HL-60/S4 (cell line): ENCODE measurements around the gene ATG12.

Experiments
- in situ Hi-C: fragments of 300-500 bp; cut with MboI; formaldehyde crosslinking; loops from 2 replicates; pipeline ENCODE4 v1.14.3; 2022; ENCODE audit warnings: low sequenced_read_pairs

Gene ATG12

DNA sequence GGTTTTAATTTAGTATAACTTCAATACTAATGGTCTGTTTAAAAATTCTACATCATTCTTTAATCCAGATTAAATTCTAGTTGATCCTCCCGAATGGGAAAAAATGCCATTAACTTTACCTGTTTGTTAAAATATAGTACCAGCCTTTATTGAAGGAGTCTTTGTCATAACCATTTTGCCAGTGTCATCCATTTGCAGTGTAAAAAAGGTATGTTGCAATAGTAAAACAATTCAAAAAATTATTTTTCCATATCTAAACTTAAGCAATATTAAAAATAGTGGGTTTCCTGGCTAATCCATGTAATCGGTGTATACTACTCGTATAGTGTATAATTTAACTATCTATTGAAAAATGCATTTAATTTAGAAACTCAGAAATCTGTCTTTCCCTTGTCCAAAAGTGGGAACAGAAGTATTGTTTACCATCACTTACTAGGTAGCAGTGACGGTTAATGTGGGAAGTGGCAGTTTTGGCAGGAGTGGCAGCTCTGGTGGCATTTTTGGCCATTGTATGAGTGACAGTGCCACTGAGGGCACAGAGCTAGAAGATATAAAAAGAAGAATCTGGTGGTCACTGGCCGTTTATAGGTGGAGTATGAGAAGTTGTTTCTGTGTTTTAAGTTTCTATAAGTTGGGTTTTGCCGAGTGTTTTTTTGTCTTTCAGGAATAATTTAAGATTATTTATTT lies 2.2 kb upstream of the ATG12 start:
- in situ Hi-C loops: loop anchor here (25.0 kb wide), 1 partner anchor 219 kb away; no protein-coding TSS in a partner anchor

GRCh38 chr5:115842952-115843351 lies 1.6 kb upstream of the ATG12 start:
- in situ Hi-C loops: loop anchor here (25.0 kb wide), 1 partner anchor 219 kb away; no protein-coding TSS in a partner anchor

DNA sequence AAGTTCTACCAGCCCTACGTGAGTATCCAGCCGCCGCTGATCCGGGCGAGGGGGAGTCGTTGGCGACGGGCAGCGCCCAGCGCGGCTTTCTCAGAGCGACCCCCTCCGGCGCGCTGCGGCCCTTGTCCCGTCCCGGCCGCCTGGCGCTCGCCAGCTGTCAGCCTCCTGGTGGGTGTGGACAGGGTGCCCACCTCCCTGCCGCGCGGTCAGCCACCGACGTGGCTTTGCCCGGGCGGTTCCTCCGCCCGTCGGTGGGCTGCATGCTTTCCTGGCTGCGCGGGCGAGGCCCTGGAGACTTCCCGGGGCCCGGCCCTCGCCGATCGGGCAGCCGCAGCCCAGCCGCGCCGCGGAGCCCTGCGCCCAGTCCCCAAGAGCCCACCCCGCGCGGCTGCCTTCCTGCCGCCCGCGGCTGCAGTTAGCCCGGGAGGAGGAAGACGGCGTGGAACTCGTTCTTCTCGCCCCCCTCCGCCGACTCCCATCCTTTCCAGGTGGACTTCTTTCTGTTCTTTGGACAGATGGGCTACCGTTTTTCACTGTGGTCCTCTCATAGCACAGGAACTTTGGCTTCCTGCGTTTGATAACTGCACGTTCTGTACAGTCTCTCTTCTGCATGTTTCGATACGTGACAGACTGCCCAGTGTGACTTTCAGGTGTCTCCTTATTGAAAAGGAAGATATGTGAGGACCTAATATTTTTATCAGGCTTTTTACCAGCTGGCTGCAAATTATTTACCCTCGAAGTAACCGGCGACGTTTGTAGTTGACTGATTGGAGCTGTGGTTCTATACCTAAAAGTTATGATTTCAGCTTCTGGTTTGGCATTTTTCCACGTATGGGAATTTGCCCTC lies 947 bp upstream of the ATG12 start:
- in situ Hi-C loops: loop anchor here (25.0 kb wide), 1 partner anchor 220 kb away; no protein-coding TSS in a partner anchor

DNA sequence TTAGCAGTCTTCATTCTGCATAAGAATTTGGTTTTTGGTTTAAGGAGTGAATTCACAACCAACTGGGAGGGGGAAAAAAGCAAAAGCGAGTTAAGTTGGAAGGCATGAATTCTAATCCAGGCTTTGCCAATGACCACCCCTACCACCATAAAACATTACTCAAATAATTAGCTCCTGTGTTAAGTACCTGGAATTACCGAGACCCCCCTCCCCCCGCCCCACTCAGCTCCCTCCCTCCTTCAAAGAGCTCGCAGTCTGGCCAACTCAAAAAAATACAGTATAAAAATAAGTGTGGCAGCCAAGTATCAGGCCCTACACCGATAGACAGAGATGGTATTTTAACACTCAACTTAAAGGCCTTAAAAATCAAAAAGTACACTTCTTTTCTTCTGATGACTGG lies 492 bp downstream of the ATG12 start:
- in situ Hi-C loops: loop anchor here (25.0 kb wide), 1 partner anchor 221 kb away; no protein-coding TSS in a partner anchor

DNA sequence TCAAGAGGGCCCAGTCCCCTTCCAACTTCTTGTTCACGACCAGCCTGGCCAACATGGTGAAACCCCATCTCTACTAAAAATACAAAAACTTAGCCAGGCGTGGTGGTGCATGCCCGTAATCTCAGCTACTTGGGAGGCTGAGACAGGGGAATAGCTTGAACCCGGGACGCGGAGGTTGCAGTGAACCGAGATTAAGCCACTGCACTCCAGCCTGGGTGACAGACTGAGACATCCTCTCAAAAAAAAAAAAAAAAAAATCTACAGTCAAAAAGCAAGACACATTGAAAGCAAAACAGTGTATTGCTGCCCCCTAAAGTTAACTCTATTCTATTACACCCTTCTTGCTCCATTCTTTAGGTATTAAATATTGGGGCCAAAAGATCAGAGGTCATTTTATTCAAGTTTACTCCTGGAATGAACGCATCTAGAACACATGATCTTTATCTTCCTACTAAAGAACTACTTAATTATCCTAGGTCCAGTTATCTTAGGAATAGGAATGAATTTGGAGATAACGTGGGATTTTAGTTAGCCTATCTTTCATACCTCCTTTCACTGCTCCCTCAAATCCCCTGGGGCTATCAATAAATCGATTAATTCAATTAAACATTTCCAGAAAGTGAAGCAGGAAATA lies 2.4 kb downstream of the ATG12 start:
- in situ Hi-C loops: loop anchor here (25.0 kb wide), 1 partner anchor 223 kb away; no protein-coding TSS in a partner anchor

GRCh38 chr5:115835481-115835880 lies 5.9 kb downstream of the ATG12 start:
- in situ Hi-C loops: loop anchor here (25.0 kb wide), 1 partner anchor 227 kb away; no protein-coding TSS in a partner anchor

DNA sequence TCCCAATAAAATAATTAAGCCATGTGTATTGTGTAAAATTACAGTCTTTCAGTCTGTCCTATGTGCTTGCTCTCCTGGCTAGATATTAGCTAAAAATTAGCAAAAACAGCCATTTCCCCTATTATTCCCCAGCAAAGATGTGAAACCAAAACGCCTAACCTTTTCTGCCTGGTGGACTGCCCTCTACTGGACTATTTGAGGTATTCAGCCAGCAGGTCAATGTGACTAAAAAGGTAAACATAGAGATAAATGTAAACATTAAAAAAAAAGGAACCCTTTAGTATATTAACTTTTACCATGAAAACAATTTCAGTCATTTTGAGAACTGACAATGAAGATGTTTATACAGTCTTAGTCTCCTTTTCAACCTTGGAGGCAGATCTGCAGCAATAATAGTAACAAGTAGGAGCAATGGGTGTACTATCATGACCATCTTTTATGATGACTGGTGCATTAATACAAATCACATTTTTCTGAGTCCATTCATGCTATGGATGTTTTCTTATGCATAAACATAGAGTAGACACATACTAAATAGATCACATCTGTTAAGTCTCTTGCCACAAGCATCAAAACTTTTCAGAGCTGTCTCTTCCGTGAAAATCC lies 10.1 kb downstream of the ATG12 start:
- in situ Hi-C loops: loop anchor here (25.0 kb wide), 1 partner anchor 231 kb away; no protein-coding TSS in a partner anchor

DNA sequence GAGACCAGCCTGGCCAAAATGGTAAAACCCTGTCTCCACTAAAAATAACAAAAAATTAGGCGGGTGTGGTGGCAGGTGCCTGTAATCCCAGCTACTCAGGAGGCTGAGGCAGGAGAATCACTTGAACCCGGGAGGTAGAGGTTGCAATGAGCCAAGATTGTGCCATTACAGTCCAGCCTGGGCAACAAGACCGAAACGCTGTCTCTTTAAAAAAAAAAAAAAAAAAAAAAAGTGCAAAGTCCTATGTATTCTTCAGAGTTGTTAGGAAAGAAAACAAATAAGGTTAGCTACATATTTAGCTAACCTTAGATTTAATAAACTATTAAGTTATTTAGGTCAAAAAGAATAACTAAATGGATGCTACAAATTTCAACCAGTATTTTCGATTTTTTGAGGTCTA lies 11.5 kb downstream of the ATG12 start:
- in situ Hi-C loops: loop anchor here (25.0 kb wide), 1 partner anchor 232 kb away; no protein-coding TSS in a partner anchor

GRCh38 chr5:115825948-115826347 lies 15.4 kb downstream of the ATG12 start:
- in situ Hi-C loops: loop anchor here (25.0 kb wide), 1 partner anchor 236 kb away; no protein-coding TSS in a partner anchor

- in situ Hi-C loops: loop anchor here (25.0 kb wide), 1 partner anchor 237 kb away; no protein-coding TSS in a partner anchor
Observed at GRCh38 chr5:115824983-115825382, 16.4 kb downstream of the ATG12 start.

DNA sequence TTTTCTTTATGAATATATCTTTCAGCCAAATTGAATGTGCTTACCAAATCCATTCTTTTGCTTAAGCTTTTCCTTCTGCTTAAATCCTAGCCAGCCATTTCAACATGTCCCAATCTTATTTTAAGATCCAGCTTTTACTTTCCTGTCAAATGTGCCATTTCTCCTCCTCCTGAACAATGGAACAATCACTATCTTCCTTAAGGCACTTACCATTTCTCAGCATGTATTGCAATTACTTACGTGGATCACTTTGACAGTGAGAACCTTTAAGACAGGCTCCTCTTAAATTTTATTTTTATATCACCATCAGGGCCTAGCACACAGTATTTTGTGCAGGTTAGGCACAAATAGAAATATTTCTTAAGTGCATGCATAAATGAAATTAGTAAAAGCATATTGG lies 20.5 kb downstream of the ATG12 start:
- in situ Hi-C loops: no loop called here

DNA sequence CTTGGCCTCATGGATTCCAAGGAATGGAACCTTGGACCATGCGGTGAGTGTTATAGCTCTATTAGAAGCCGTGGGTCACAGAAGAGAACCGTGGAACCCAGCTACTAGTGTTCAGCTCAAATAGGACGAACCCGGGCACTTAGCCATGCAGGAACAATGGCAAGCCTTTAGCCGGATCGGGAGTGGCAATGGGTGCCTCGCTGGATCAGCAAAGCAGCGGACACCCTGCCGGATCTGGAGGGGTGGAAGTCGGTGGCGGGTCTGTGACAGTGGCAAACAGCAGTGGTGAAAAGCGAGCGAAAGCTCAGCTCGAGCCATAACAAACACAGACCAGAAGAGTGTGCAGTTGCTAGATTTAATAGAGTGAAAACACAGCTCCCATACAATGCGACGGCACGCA lies 22.5 kb downstream of the ATG12 start:
- in situ Hi-C loops: no loop called here

- in situ Hi-C loops: no loop called here
Observed at GRCh38 chr5:115817386-115817785, 24.0 kb downstream of the ATG12 start.

- in situ Hi-C loops: no loop called here
Observed at GRCh38 chr5:115816226-115817081, 24.9 kb downstream of the ATG12 start, which contains the start of gene CDO1. CDO1 (minus strand) TSS chr5:115816659; CDS start chr5:115816397, 262 bp downstream.

DNA sequence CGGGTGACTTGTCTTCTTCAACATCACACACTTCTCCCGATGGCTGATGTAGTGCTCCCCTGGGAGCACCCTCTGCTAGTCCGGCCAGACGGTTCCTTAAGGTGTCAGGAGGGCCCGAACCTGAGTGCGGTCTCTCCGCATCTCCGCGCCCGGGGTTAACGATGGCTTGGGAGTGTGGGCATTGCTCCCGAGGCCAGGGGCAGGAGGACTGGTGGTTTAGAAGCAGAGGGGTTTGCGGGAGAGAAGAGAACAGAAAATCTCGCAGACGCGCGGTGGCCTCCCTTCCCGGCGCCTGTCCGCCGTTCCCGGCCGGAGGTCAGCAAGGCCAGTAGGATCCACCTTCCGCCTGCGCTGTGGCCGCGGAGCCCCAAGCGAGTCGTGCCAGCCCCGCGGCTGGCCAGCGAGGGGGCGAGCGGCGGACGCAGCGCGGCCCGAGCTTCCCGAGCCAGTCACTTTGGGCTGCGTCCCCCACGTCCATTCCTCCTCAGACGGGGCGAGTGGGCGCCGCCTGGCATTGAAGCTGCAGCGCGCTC lies 25.6 kb downstream of the ATG12 start:
- in situ Hi-C loops: no loop called here

DNA sequence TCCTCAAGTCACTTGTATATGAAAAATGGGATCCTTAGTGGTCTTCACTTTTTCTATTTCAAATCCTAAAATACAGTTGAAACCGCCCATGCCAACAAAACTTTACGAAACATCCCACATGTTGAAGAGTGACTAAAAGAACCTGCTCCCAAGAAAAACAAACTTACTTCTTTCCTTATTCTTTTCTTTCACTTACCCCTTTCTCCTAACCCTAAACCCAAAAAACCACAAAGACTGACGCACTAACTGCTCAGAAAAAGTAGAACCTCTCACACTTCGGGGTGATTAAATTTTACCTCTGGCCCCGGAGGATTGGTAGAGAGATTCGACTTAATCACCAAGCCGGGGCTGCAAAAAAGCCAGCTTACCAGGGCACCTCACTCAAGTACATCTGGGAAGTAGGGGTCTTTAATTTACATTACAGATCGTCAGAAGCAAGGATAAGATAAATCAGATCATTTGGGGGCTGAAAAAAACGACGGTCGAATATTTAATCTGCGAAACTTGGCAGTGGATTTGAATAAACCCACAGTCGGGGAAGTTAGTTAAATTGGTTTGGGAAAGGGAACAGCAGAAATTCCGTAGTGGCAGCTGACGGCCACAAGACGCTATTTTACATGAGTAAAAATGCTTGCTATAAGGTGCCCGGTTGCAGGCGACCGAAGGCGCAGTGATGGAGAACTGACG lies 26.2 kb downstream of the ATG12 start:
- in situ Hi-C loops: no loop called here

DNA sequence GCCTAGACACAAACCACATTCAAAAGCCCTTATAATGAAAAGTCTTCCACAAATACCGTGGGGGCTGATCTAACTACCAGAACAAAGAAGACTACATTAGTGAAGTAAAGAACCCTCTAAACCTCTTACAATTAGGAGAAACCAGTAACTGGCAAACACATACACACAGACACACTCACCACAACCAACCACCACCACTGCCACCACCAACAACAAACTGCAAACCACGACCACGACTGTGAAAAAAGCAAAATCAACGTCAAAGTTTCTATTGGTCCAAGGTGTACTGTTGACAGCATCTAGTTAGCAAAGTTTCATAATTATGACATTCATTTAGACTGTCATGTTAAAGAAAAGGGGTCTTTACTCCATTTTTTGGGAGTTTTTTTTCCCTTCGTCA lies 27.6 kb downstream of the ATG12 start:
- in situ Hi-C loops: no loop called here

DNA sequence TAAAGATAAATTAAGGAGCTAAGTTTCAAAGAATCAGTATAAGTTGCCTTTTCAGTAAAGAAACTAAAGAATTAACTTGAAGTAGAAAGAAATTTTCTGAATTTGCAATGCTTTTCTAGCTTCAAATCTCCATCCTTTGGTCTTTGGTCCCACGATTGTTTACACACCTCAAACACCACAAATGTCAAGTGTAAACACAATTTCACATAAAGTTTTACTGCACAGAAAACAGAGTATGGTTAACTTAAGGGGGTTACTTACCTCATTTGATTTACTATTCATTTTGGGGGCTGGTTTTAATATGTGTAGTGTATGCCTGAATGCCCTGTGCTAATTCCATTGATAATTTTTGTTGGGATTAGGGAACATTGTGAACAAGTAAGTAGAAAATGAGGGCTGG lies 29.0 kb downstream of the ATG12 start:
- in situ Hi-C loops: no loop called here

GRCh38 chr5:115811406-115811805 lies 30.0 kb downstream of the ATG12 start:
- in situ Hi-C loops: no loop called here
